NCI-H2107 treated with DMSO at 0.1 percent for 48 hours (cell line): ENCODE results near the gene GTSE1.

Experiments used
- DNase-seq: peaks from one replicate; lab custom pipeline; 2025; ENCODE audit not compliant: unreplicated experiment; lab: John Stamatoyannopoulos, UW

The GTSE1 gene

DNA sequence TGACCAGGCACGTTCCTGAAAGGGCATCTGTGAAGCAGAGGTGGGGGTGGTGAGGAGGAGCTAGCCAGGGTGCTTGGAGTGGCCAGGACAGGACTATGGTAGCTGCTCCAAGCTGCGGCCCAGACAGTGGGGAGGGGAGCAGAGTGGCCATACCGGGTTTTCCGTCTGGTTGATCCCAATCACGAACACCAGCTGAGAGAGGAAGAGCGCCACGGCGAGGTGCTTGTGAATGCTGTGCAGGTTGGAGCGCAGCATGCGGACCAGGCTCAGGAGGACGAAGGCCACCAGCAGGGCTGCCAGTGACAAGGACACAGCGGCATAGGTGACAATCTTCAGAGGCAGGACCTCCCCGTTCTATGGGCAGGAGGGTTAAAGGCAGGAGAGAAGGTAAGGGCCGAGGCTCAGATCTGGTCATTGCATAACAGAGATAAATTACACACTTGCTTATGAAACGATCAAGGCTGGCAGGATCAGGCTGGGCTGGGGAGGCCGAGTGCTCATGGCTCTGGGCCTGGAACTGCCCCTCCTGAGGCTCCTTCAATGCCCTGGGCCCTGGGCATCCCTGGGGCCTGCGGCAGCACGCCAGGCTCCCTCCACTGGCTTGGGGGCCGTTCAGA, 80.3 kb downstream of the GTSE1 start:
- no peak for DNase-seq

DNA sequence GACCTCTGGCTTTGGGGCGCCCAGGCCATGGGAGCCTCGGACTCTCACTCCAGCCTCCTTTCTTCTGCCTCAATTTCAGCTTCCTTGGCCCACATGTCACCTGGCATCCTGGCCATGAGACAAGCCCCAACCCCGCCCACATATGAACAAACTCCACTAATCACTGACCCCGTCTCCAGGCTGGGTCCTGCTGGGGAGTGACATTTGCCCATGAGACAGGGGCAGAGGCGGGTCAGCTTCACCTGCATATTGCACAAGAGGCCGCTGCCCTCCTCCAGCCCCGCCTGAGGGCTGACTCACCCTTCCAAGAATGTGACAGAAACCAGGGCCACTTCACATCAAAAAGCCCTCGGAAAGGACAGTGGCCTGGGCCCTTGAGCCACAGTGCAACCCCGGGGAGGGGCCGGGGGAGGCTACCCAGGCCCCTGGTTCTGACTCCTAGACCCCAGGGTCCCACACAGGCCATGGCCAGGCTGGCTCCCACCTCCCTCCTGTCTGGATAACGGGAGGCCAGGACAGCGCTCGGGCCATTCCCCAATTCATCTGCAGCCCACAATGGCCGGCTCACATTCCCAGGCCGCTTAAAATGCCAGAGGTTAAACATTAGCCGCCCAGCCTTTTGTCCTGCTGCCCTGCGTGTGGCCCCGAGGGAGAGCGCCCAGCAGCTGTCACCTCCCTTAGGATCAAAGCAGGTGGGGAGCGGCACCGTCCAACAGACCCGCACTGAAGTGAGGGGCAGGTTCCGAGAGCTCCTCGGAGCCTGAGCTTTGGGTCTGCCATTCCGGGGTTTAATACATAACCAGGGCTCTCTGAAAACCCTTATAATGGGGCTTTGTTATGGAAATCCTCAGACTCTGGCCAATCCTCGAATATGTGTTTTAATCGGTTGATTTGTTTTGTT, 81.1 kb downstream of the GTSE1 start:
- no peak for DNase-seq

DNA sequence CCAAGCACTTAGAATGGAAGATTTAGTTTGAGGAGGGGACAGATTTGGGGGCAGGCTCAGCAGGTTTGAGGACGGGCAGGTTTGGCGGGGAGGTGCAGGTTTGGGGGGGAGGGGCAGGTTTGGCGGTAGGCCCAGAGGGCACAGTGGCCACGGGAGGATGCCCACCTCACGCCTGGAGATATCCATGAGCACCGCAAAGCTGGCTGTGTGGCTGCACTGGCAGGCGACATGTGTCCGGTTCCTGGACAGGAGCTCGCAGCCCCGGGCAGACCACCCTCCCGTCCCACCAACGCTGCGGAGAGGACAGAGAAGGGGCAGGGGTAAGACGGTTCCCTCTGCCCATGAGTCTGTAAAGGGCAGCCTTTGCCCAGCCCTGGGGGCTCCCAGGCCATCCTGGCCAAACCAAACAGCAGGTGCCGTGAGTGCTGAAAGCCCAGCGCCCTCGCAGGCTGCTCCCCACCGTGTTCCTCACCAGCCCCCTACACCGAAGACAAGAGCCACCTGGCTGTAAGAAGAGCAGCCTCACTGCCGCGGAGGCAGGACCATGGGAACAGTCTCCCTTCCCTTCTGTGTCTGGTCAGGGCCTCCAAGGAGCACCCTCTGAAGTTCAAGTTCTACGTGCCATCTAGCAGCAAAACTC, 81.9 kb downstream of the GTSE1 start:
- DNase-seq: no peak

DNA sequence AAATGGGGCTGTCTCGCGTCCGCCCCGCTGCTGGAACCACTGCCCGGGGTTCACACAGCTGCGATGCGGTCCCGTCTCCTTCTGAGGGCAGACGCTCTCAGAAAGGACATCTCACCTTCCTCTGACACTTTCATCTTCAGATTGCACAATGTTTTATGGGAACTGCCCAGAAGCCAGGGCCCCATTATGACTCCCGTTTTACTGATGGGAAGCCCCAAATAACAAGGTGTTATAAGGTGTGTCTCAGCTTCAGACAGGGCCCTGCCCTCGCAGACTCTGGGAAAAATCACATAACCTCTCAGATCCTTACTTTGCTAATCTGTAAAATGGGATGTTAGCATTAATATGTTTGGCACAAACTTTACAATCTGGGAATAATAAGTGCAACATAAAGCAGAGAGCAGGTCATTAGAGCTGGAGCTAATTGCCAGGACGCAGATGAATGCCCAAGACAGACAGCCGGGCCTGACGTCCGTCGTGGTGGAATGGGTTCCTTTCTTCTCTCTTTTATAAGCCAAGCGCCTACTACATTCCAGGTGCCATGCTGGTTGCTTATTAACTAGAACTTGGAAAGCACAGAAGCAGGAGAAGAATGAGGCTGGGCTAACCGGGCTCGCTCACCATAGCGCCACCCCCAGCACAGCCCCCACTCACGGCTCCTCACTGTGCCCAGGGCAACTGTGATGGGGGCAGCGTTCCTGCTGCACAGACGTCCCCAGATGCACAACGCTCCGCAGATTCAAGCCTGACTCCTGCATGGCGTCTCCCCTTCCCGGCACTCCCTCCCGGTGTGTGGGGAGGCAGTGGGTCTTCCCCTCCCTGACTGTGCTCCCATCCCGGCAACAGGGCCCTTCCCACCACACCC, 82.6 kb downstream of the GTSE1 start:
- DNase-seq: no peak

DNA sequence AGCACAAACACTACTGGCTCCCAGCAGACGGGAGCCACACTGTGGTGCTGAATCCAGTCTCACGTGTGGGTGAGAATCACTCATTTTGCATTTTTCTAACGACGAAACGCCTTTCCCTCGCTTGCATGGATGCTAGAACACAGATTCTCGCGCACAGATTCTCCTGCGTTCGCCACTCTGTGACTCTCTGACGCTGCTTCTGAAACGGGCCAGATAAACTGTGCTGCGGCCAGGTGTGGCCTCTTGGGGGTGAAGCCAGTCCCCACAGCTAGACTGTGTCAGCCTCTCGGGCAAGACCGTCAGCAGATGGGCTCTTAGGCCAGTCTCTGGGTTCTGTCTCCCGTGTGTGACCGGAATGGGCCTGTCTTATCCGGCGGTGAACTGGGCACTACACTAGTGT, 83.4 kb downstream of the GTSE1 start:
- DNase-seq: no peak
